OCI-LY7 (cell line): ENCODE results near the gene METTL22.

Experiments used
- CTCF ChIP-seq: fragments of 200-600 bp; sonication (generic); conservative IDR thresholded peaks from 2 replicates; pipeline ENCODE4 v1.5.1; 2014; ENCODE audit warnings: mild to moderate bottlenecking, antibody characterized with exemption, low read length, moderate library complexity, mixed read lengths
- EZH2phosphoT487 ChIP-seq: fragments of 200-600 bp; sonication (generic); IDR thresholded peaks from 2 replicates; pipeline ENCODE4 v1.6.1; 2018; ENCODE audit warnings: low read depth, borderline replicate concordance, mild to moderate bottlenecking, mixed run types, antibody characterized with exemption, low read length, moderate library complexity, mixed read lengths

GRCh38 chr16:8683640-8684039 is 62.1 kb downstream of the METTL22 start:
- TF ChIP-seq CTCF (no peak), EZH2phosphoT487 (no peak)
